DND-41 (cell line): ENCODE results near the gene ULBP3.

Experiments
- ATAC-seq: fragments of 200-7000 bp; cut with Tn5 transposase; 3 replicates; pipeline ENCODE4 v1.9.1; 2021; ENCODE audit warnings: low read depth; ENCODE audit not compliant: insufficient read depth
- DNase-seq: peaks from one replicate; pipeline ENCODE4 v3.0.0-alpha.2; 2020
- H2AFZ ChIP-seq: 2 replicates; pipeline ENCODE4 v1.6.0; 2012; ENCODE audit warnings: low read depth, low read length
- H3K27ac ChIP-seq: 2 replicates; pipeline ENCODE4 v1.5.1; 2012; ENCODE audit warnings: low read length, inconsistent platforms
- H3K27me3 ChIP-seq: fragments of 200-600 bp; sonication (generic); 2 replicates; pipeline ENCODE4 v1.6.0; 2012; ENCODE audit warnings: low read length, mild to moderate bottlenecking, inconsistent platforms; ENCODE audit not compliant: insufficient read depth, poor library complexity
- H3K36me3 ChIP-seq: 2 replicates; pipeline ENCODE4 v1.5.1; 2012; ENCODE audit warnings: low read length, inconsistent platforms; ENCODE audit not compliant: insufficient read depth
- H3K4me1 ChIP-seq: 2 replicates; pipeline ENCODE4 v1.5.1; 2012; ENCODE audit warnings: mild to moderate bottlenecking, low read length; ENCODE audit not compliant: insufficient read depth
- H3K4me2 ChIP-seq: 2 replicates; pipeline ENCODE4 v1.6.0; 2012; ENCODE audit warnings: mild to moderate bottlenecking, moderate library complexity, low read length, inconsistent platforms; ENCODE audit not compliant: insufficient read depth
- H3K4me3 ChIP-seq, 2 experiments: fragments of 200-600 bp in 1 of 2; shearing (Covaris generic) in 1 of 2; 2 replicates each; pipeline ENCODE4 v1.5.1; 2012 to 2016; ENCODE audit warnings: inconsistent platforms in 2 of 2, low read length in 2 of 2, mild to moderate bottlenecking in 2 of 2, low read depth in 1 of 2, moderate library complexity in 1 of 2
- H3K79me2 ChIP-seq: 2 replicates; pipeline ENCODE4 v1.6.0; 2012; ENCODE audit warnings: low read length, inconsistent platforms; ENCODE audit not compliant: insufficient read depth
- H3K9ac ChIP-seq: 2 replicates; pipeline ENCODE4 v1.6.0; 2012; ENCODE audit warnings: low read depth, mild to moderate bottlenecking, inconsistent platforms, low read length, moderate library complexity
- H3K9me3 ChIP-seq: 2 replicates; pipeline ENCODE4 v1.5.1; 2012; ENCODE audit warnings: low read length, moderate library complexity, mild to moderate bottlenecking, inconsistent platforms; ENCODE audit not compliant: insufficient read depth, severe bottlenecking
- H4K20me1 ChIP-seq: 2 replicates; pipeline ENCODE4 v1.6.0; 2012; ENCODE audit warnings: low read length; ENCODE audit not compliant: insufficient read depth
- CTCF ChIP-seq: IDR thresholded peaks from 2 replicates; pipeline ENCODE4 v1.5.1; 2012; ENCODE audit warnings: borderline replicate concordance, low read length, moderate library complexity, mild to moderate bottlenecking; ENCODE audit not compliant: poor library complexity, severe bottlenecking; ENCODE audit errors: extremely low read depth
- EZH2 ChIP-seq: IDR thresholded peaks from 3 replicates; pipeline ENCODE4 v1.6.1; 2012; ENCODE audit warnings: borderline replicate concordance, low read depth, mild to moderate bottlenecking, moderate library complexity, low read length, inconsistent platforms; ENCODE audit not compliant: severe bottlenecking

Gene ULBP3

GRCh38 chr6:150088481-150089154, 19.7 kb upstream of the ULBP3 start:
- no peak overlapping the region for H2AFZ ChIP-seq
- H4K20me1 ChIP-seq = peaks cover 17% of the 10 kb centered on the region; the same call in 1 of the 2 replicates
- no peaks in the 10 kb centered on the region for H3K4me1 ChIP-seq
- no peak for TF ChIP-seq EZH2
- no peak for TF ChIP-seq CTCF
- H3K27me3 ChIP-seq = peaks cover 51% of the 10 kb centered on the region
- no peaks in the 10 kb centered on the region for H3K9me3 ChIP-seq
- ATAC-seq = peak; percentile 61; the same call in 2 of the 3 replicates
- H3K9ac ChIP-seq = no peak overlapping the region
- no peak overlapping the region for H3K4me3 ChIP-seq
- H3K79me2 ChIP-seq = no peaks in the 10 kb centered on the region
- DNase-seq = no peak
- no peak overlapping the region for H3K27ac ChIP-seq
- no peak overlapping the region for H3K4me2 ChIP-seq
- H3K36me3 ChIP-seq = no peaks in the 10 kb centered on the region

- H3K9ac ChIP-seq = no peak overlapping the region
- H3K79me2 ChIP-seq = no peaks in the 10 kb centered on the region
- no peak overlapping the region for H3K27ac ChIP-seq
- no peaks in the 10 kb centered on the region for H3K4me1 ChIP-seq
- no peak for TF ChIP-seq EZH2
- peaks cover 57% of the 10 kb centered on the region for H3K27me3 ChIP-seq
- ATAC-seq = no peak
- no peaks in the 10 kb centered on the region for H3K36me3 ChIP-seq
- no peak for DNase-seq
- peaks cover 17% of the 10 kb centered on the region; the same call in 1 of the 2 replicates for H4K20me1 ChIP-seq
- H3K9me3 ChIP-seq = no peaks in the 10 kb centered on the region
- H2AFZ ChIP-seq = no peak overlapping the region
- no peak overlapping the region for H3K4me2 ChIP-seq
- H3K4me3 ChIP-seq = no peak overlapping the region
These were observed 18.4 kb upstream of the ULBP3 start for GRCh38 chr6:150087336-150087735.

GRCh38 chr6:150086026-150086425, 17.1 kb upstream of the ULBP3 start:
- H2AFZ ChIP-seq = no peak overlapping the region
- no peaks in the 10 kb centered on the region for H3K9me3 ChIP-seq
- H3K36me3 ChIP-seq = no peaks in the 10 kb centered on the region
- no peak overlapping the region for H3K4me2 ChIP-seq
- H3K79me2 ChIP-seq = no peaks in the 10 kb centered on the region
- ATAC-seq = no peak
- no peaks in the 10 kb centered on the region for H3K4me1 ChIP-seq
- peaks cover 60% of the 10 kb centered on the region for H3K27me3 ChIP-seq
- no peak overlapping the region for H3K4me3 ChIP-seq
- TF ChIP-seq EZH2 = no peak
- no peak for TF ChIP-seq CTCF
- H4K20me1 ChIP-seq = peaks cover 17% of the 10 kb centered on the region; the same call in 1 of the 2 replicates
- no peak for DNase-seq
- H3K27ac ChIP-seq = no peak overlapping the region
- no peak overlapping the region for H3K9ac ChIP-seq

GRCh38 chr6:150084426-150084825, 15.5 kb upstream of the ULBP3 start:
- Histone ChIP-seq H4K20me1 (peaks cover 20% of the 10 kb centered on the region; the same call in 1 of the 2 replicates), H3K4me1 (peaks cover 7% of the 10 kb centered on the region; the same call in 1 of the 2 replicates), H3K27ac (no peak overlapping the region), H3K4me2 (no peak overlapping the region), H3K79me2 (no peaks in the 10 kb centered on the region), H3K4me3 (no peak overlapping the region), H3K9ac (no peak overlapping the region), H3K9me3 (no peaks in the 10 kb centered on the region), H3K36me3 (no peaks in the 10 kb centered on the region), H3K27me3 (peaks cover 50% of the 10 kb centered on the region), H2AFZ (no peak overlapping the region)
- no peak for DNase-seq
- no peak for ATAC-seq
- TF ChIP-seq EZH2 = no peak
- no peak for TF ChIP-seq CTCF
